ENCODE data around the gene ATG7.

Gene ATG7

DNA sequence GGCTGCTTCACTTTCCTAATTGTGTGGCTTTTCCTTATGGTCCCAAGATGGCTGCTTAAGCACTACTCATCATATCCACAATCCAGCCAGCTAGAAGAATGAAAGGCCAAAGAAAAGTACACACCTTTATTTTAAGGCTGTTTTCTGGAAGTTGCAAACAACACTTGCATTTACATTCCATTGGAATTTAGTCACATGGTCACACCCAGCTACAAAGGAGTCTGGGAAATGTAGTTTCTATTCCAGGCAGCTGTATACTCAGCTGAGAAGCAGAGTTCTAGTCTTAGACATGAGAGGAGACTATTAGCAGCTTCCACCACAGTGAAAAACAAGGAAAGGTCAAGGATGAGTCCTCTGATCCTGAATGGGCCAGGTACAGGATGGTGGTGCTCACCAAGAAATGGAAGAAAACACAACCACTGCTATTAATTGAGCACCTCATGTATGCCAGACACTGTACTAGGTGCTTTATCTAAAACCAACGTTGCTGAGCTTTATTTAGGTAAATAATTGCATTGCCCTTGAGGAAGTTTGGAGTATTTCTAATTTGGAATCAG lies 28.0 kb upstream of the ATG7 start:
- Histone ChIP-seq H3K27me3 (ENCODE audit: insufficient read depth, poor library complexity, severe bottlenecking) (no peaks in the 10 kb centered on the region), H3K27ac (replicated peaks) (no peak overlapping the region), H3K4me3 (replicated peaks; ENCODE audit: insufficient read depth, low read length) (no peak overlapping the region)
- TF ChIP-seq, protein P1, sequence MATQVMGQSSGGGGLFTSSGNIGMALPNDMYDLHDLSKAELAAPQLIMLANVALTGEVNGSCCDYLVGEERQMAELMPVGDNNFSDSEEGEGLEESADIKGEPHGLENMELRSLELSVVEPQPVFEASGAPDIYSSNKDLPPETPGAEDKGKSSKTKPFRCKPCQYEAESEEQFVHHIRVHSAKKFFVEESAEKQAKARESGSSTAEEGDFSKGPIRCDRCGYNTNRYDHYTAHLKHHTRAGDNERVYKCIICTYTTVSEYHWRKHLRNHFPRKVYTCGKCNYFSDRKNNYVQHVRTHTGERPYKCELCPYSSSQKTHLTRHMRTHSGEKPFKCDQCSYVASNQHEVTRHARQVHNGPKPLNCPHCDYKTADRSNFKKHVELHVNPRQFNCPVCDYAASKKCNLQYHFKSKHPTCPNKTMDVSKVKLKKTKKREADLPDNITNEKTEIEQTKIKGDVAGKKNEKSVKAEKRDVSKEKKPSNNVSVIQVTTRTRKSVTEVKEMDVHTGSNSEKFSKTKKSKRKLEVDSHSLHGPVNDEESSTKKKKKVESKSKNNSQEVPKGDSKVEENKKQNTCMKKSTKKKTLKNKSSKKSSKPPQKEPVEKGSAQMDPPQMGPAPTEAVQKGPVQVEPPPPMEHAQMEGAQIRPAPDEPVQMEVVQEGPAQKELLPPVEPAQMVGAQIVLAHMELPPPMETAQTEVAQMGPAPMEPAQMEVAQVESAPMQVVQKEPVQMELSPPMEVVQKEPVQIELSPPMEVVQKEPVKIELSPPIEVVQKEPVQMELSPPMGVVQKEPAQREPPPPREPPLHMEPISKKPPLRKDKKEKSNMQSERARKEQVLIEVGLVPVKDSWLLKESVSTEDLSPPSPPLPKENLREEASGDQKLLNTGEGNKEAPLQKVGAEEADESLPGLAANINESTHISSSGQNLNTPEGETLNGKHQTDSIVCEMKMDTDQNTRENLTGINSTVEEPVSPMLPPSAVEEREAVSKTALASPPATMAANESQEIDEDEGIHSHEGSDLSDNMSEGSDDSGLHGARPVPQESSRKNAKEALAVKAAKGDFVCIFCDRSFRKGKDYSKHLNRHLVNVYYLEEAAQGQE (IDR thresholded peaks at IDR 0.05; ENCODE audit: insufficient replicate concordance, low read depth) = no peak
- TF ChIP-seq, protein P2, sequence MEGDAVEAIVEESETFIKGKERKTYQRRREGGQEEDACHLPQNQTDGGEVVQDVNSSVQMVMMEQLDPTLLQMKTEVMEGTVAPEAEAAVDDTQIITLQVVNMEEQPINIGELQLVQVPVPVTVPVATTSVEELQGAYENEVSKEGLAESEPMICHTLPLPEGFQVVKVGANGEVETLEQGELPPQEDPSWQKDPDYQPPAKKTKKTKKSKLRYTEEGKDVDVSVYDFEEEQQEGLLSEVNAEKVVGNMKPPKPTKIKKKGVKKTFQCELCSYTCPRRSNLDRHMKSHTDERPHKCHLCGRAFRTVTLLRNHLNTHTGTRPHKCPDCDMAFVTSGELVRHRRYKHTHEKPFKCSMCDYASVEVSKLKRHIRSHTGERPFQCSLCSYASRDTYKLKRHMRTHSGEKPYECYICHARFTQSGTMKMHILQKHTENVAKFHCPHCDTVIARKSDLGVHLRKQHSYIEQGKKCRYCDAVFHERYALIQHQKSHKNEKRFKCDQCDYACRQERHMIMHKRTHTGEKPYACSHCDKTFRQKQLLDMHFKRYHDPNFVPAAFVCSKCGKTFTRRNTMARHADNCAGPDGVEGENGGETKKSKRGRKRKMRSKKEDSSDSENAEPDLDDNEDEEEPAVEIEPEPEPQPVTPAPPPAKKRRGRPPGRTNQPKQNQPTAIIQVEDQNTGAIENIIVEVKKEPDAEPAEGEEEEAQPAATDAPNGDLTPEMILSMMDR (IDR thresholded peaks at IDR 0.05; ENCODE audit: insufficient read depth, low read length) = no peak
- TF ChIP-seq SPI1 (IDR thresholded peaks at IDR 0.05; ENCODE audit: borderline replicate concordance, low read depth) = no peak
- no peak for DNase-seq (ENCODE audit: low read depth in 1 of 2, low spot score in 1 of 2)

DNA sequence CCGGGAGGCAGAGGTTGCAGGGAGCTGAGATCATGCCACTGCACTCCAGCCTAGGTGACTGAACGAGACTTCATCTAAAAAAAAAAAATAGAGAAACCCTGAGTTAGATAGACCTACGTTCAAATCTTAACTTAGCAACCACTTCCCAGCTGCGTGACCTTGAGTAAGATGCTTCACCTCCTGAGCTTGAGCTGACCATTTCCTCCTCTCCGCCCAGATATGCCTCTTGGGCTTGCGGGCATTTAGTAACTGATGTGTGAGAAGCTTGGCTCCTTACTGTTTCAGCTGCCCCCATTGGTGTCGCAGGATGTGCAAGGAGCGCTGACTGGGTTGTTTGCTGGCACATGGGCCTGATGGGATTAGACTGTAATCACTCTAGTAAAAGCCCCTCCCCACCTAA lies 26.9 kb upstream of the ATG7 start:
- TF ChIP-seq, protein P1 (IDR thresholded peaks at IDR 0.05; ENCODE audit: insufficient replicate concordance, low read depth) = no peak
- TF ChIP-seq POLR2AphosphoS5 (IDR thresholded peaks at IDR 0.05; ENCODE audit: low read depth) = no peak
- no peak for TF ChIP-seq GABPA (IDR thresholded peaks at IDR 0.05; ENCODE audit: low read depth)
- TF ChIP-seq, protein P2 (IDR thresholded peaks at IDR 0.05; ENCODE audit: insufficient read depth, low read length) = no peak
- TF ChIP-seq SPI1 (IDR thresholded peaks at IDR 0.05; ENCODE audit: borderline replicate concordance, low read depth) = no peak
- no peaks in the 10 kb centered on the region for H3K27me3 ChIP-seq (ENCODE audit: insufficient read depth, poor library complexity, severe bottlenecking)
- no peak for DNase-seq (ENCODE audit: low read depth in 1 of 2, low spot score in 1 of 2)
- H3K27ac ChIP-seq (replicated peaks) = no peak overlapping the region
- no peak overlapping the region for H3K4me3 ChIP-seq (replicated peaks; ENCODE audit: insufficient read depth, low read length)

DNA sequence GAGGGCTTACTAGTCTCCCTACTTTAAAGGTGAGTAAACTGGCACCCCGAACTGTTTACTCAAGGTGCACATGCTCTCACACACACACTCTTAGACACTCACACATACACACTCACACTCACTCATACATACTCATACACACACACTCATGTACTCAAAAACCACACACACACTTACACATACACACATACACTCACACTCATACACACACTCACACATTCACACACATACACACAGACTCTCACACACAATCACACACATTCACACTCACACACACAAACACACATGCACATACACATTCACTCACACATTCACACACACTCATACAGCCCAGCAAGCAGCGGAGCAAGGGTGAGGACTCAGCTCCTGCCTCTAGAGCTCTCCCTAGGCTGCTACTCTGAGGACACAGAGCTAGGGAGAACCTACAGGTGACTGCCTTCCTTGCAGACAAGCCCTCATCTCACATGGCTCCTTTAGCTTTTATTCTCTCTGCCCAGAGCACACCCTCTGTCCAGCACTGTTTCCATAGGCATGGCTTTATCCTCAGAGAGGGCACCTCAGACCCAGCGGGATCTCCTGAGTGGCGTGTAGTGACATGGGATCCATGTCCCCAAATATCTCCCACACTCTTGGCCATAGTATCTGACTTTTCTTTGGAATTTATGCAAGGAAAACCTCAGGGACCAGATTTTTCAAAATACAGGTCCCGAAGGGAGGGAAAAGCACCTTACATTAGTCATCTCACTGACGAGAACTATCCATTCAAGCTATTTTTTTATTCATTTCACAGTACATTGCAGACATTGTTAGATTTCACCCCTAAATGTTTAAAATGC lies 26.2 kb upstream of the ATG7 start:
- Histone ChIP-seq H3K27me3 (ENCODE audit: insufficient read depth, poor library complexity, severe bottlenecking) (no peaks in the 10 kb centered on the region), H3K27ac (replicated peaks) (no peak overlapping the region), H3K4me3 (replicated peaks; ENCODE audit: insufficient read depth, low read length) (no peak overlapping the region)
- no peak for DNase-seq (ENCODE audit: low read depth in 1 of 2, low spot score in 1 of 2)
- no peak for TF ChIP-seq POLR2AphosphoS5 (IDR thresholded peaks at IDR 0.05; ENCODE audit: low read depth)
- no peak for TF ChIP-seq SPI1 (IDR thresholded peaks at IDR 0.05; ENCODE audit: borderline replicate concordance, low read depth)
- TF ChIP-seq, protein P2 (IDR thresholded peaks at IDR 0.05; ENCODE audit: insufficient read depth, low read length) = no peak
- TF ChIP-seq, protein P1 (IDR thresholded peaks at IDR 0.05; ENCODE audit: insufficient replicate concordance, low read depth) = no peak
- no peak for TF ChIP-seq GABPA (IDR thresholded peaks at IDR 0.05; ENCODE audit: low read depth)

Measured in HL-60 (cell line).